HG03060 (cell line): Measurements from ENCODE around the gene FBLN5.
A peak's percentile ranks its signal among the peaks of the same experiment; 100 is the strongest.

ENCODE experiments used
- ATAC-seq: cut with Tn5 transposase; IDR thresholded peaks from one replicate; pipeline ENCODE4 v1.9.1; 2021; ENCODE audit warnings: low read depth, moderate number of reproducible peaks; ENCODE audit not compliant: unreplicated experiment

Gene FBLN5

DNA sequence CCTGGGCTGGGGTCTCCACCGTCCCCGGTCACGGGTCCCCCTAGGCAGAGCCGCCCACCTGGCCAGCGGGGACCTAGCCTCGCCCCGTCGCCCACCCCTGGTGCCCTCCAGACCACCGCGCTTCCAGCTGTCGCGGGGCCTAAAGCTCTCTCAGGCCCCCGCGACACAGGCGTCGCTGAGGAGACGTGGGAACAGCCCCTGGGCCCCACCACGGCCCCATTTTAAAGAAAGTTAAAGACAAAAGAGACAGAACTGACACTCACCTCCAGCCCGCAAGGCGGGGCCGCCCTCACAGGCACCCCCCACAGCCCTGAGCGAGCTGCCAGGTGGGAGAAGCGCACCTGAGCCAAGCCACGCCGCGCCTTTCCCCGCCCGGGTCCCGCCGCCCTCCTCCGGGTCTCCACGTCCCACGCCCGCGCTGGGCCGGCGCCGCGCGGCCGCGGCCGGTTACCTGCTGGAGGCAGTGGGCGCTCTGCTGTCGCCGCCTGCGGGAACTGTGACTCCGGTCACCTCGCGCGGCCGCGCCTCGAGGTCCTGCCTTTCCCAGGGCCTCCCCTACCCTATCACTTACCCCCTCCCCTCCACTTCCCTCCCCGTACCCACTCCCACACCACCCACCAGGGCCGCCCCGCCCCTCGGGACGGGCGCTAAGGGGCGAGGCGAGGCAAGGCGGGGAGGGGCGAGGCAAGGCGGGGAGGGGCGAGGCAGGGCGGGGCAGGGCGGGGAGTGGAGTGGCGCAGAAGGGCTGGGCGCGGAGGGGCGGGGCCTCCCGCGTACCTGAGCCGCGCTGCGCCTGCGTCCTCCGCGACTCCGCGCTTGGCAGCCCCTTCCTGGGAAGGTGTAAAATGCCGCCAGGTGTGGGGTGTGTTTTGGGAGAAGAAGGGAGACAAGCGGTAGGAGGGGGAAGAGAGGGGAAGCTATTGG lies 111.3 kb downstream of the FBLN5 start:
- ATAC-seq = no peak

DNA sequence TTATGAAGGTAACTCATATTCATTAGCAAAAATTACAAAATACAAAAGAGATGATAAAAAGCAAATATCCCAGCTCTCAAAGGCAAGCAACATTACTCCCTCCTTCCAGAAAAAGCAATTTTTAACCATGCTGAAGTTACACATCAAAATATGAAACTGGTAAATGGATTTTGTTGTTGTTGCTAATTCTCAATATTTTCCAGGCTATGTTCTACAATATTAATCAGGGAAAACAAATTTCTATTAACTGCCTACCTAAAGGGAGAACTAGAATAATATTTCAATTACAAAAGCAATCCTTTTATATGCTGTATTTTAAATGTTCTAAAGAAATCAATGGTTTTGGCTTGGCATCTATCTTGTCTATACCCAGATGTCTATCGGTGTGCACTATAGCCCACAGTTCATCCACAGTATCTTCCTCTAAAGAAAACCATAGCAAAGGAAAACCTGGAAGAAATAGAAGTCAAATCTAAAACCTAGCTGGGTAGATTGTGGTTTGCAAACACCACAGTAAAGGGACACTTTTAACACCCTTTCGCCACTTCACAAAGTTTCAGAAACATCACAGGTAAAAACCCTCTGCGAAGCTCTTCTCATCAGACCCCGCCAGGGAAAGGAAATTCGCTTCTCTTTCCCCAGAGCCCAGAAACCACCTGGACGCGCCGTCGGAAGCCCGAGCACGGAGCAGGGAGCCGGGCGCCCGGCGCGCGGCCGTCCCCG lies 112.1 kb downstream of the FBLN5 start:
- no peak for ATAC-seq

DNA sequence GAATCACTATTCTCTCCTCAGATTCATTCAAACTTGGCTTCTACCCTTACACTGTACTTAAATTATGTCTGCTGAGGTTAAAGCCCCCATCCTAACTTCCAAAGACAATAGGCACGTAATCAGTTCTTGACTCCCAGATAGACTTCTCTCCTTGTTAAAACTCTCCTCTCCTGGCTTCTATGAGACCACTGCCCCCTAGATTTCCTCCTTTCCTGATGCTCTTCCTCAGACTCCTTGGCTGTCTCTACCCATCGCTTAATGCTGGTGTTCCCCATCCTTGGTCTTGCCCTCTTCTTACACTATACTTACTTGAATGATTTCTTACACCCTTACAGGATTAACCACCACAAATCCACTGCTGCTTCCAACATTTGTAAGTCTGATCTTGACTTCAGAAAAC lies 112.9 kb downstream of the FBLN5 start:
- ATAC-seq = no peak

DNA sequence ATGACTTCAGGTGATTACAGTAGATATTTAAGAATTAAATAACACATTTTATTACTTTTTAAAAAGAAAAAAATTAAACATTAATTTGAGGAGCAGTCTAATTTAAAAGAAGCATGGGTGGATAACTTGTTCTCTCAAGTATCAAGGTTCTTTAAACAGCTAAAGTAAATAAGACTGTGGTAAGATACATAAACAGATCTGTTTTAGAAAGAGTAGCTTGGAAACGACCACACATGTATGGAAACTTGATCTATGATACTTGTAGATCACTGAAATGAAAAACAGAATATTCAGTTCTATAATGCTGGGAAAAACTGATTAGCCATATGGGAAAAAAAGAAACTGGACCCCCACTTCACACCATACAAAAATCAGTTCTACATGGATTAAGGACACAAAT lies 116.2 kb downstream of the FBLN5 start:
- ATAC-seq = no peak

DNA sequence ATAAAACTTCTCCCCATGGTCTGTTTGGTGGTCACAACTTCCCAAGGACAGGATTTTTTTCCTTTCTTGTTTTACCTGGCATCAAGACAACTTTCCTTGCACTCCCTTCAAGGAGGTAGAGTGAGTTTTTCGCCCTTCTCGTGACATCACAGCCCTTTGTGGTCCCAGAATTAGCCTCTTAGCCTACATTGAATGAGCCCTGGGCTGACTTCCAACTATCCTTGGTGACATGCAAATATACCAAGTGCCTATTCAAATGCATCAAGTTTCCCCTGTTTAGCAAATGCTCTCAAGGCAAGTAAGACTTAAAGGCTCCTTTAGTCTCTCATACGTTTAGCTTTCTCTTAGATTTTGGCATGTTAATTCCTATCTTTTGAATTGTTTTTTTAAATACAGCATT lies 116.7 kb downstream of the FBLN5 start:
- ATAC-seq = peak; percentile 93

DNA sequence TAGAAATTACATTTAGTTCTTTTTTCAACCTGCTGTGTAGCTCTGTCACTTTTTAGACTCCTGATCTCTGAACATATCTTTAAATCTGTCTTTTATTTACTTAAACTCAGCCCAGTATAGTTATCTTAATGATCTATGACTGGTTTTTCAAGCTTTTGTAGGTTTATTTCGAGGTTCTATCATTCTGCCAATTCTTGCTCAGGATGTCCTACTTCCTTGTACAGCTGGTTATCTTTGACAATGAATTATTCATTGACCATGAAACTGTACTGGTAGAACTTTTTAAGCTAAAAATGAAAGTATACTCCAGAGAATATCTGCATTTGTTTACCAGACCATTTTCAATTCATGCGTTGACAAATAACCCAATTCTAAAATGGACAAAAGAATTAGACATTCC lies 118.0 kb downstream of the FBLN5 start:
- ATAC-seq = no peak

DNA sequence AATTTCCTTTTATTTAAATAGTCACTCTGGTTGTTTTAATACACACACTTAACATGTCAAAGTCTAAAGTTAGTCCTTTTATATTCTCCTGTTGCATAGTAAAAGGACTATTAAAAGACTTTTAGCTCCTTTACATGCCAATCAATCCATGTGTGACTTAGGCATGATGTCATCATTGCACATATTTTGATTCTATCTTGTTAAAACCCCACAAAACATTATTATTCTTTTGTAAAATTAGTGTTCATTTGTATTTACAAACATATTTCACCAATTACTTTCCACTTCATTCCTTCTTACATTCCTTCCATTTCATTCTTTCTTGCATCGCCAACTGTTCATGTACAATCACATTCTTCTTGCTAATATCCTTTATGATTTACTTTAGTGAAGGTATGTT lies 119.7 kb downstream of the FBLN5 start:
- ATAC-seq = no peak
